H9 (cell line): ENCODE results near the gene DXO. TPM values are rescaled to one million over a fixed set of nuclear protein-coding genes. Genes with fewer than 3 reads are reported as not detected.

Experiments used
- DNase-seq: peaks from one replicate; pipeline ENCODE4 v3.0.0-alpha.2; 2017
- H2AFZ ChIP-seq: one replicate; pipeline ENCODE4 v1.6.1; 2013; ENCODE audit warnings: mild to moderate bottlenecking, low read length, control low read depth, moderate library complexity
- H2AK5ac ChIP-seq: 2 replicates; pipeline ENCODE4 v1.6.1; 2013; ENCODE audit warnings: low read length, control low read depth, mixed read lengths; ENCODE audit not compliant: insufficient read length
- H2BK120ac ChIP-seq: one replicate; pipeline ENCODE4 v1.6.1; 2013; ENCODE audit warnings: low read depth, mild to moderate bottlenecking, low read length, control low read depth, inconsistent platforms; ENCODE audit not compliant: poor library complexity, severe bottlenecking
- H2BK12ac ChIP-seq: 2 replicates; pipeline ENCODE4 v1.6.1; 2013; ENCODE audit warnings: low read length, control low read depth, mixed read lengths, low read depth; ENCODE audit not compliant: insufficient read length
- H2BK15ac ChIP-seq: 2 replicates; pipeline ENCODE4 v1.6.1; 2013; ENCODE audit warnings: low read depth, low read length, control low read depth
- H2BK20ac ChIP-seq: one replicate; pipeline ENCODE4 v1.6.1; 2013; ENCODE audit warnings: low read depth, mild to moderate bottlenecking, low read length, control low read depth, inconsistent platforms; ENCODE audit not compliant: poor library complexity, severe bottlenecking
- H2BK5ac ChIP-seq: 2 replicates; pipeline ENCODE4 v1.6.1; 2013; ENCODE audit warnings: low read length, control low read depth, mixed read lengths; ENCODE audit not compliant: insufficient read length
- H3K14ac ChIP-seq: 2 replicates; pipeline ENCODE4 v1.6.1; 2013; ENCODE audit warnings: low read length, control low read depth; ENCODE audit not compliant: insufficient read depth
- H3K18ac ChIP-seq: 2 replicates; pipeline ENCODE4 v1.6.1; 2013; ENCODE audit warnings: low read depth, mild to moderate bottlenecking, mixed read lengths, low read length, control low read depth; ENCODE audit not compliant: insufficient read length
- H3K23ac ChIP-seq: 2 replicates; pipeline ENCODE4 v1.6.1; 2013; ENCODE audit warnings: low read length, control low read depth, mixed read lengths, low read depth; ENCODE audit not compliant: insufficient read length
- H3K23me2 ChIP-seq: 2 replicates; pipeline ENCODE4 v1.6.1; 2013; ENCODE audit warnings: low read depth, mild to moderate bottlenecking, mixed read lengths, low read length, control low read depth; ENCODE audit not compliant: insufficient read length, poor library complexity, severe bottlenecking
- H3K27ac ChIP-seq: 2 replicates; pipeline ENCODE4 v1.5.1; 2013; ENCODE audit warnings: low read length, control low read depth, mixed read lengths, low read depth; ENCODE audit not compliant: insufficient read length
- H3K27me3 ChIP-seq: 2 replicates; pipeline ENCODE4 v1.6.1; 2013; ENCODE audit warnings: low read length, control low read depth, inconsistent platforms; ENCODE audit not compliant: insufficient read depth
- H3K4ac ChIP-seq: 2 replicates; pipeline ENCODE4 v1.6.1; 2013; ENCODE audit warnings: low read depth, mild to moderate bottlenecking, control low read depth, inconsistent platforms, low read length, moderate library complexity
- H3K4me1 ChIP-seq: 2 replicates; pipeline ENCODE4 v1.6.1; 2013; ENCODE audit warnings: low read length, control low read depth, inconsistent platforms; ENCODE audit not compliant: insufficient read depth
- H3K4me2 ChIP-seq: 2 replicates; pipeline ENCODE4 v1.6.1; 2013; ENCODE audit warnings: low read length, control low read depth, mixed read lengths; ENCODE audit not compliant: insufficient read length, insufficient read depth
- H3K56ac ChIP-seq: 2 replicates; pipeline ENCODE4 v1.6.1; 2013; ENCODE audit warnings: low read depth, mild to moderate bottlenecking, mixed read lengths, low read length, control low read depth; ENCODE audit not compliant: insufficient read length
- H3K79me1 ChIP-seq: 2 replicates; pipeline ENCODE4 v1.6.1; 2013; ENCODE audit warnings: low read depth, mild to moderate bottlenecking, moderate library complexity, low read length, control low read depth, inconsistent platforms; ENCODE audit not compliant: insufficient read depth, poor library complexity, severe bottlenecking
- H3K79me2 ChIP-seq: 2 replicates; pipeline ENCODE4 v1.6.1; 2013; ENCODE audit warnings: low read length, control low read depth, inconsistent platforms; ENCODE audit not compliant: insufficient read depth
- H3K9ac ChIP-seq: 2 replicates; pipeline ENCODE4 v1.6.1; 2013; ENCODE audit warnings: low read length, control low read depth, mixed read lengths; ENCODE audit not compliant: insufficient read length; ENCODE audit errors: extremely low read depth
- H3K9me3 ChIP-seq: one replicate; pipeline ENCODE4 v1.6.1; 2013; ENCODE audit warnings: low read depth, low read length, inconsistent platforms; ENCODE audit not compliant: control insufficient read depth
- H3T11ph ChIP-seq: one replicate; pipeline ENCODE4 v1.6.1; 2013; ENCODE audit warnings: mild to moderate bottlenecking, low read length, control low read depth, inconsistent platforms
- H4K20me1 ChIP-seq: one replicate; pipeline ENCODE4 v1.6.1; 2013; ENCODE audit not compliant: control insufficient read depth, insufficient read length, insufficient read depth
- H4K5ac ChIP-seq: 2 replicates; pipeline ENCODE4 v1.6.1; 2013; ENCODE audit warnings: low read depth, mild to moderate bottlenecking, mixed read lengths, low read length, control low read depth; ENCODE audit not compliant: insufficient read length
- H4K8ac ChIP-seq: replicated peaks from 2 replicates; pipeline ENCODE4 v1.6.1; 2013; ENCODE audit warnings: low read length, control low read depth, mixed read lengths, low read depth; ENCODE audit not compliant: insufficient read length
- H4K91ac ChIP-seq: 2 replicates; pipeline ENCODE4 v1.6.1; 2013; ENCODE audit warnings: low read depth, mild to moderate bottlenecking, moderate library complexity, mixed read lengths, low read length, control low read depth; ENCODE audit not compliant: insufficient read length
- H3K27ac Mint-ChIP-seq, 3 experiments: 2 replicates in 2 of 3; 3 replicates in 1 of 3; pipeline ENCODE4 v1.8.0; 2020 to 2021; ENCODE audit warnings: mixed read lengths in 3 of 3, mild to moderate bottlenecking in 1 of 3, moderate library complexity in 1 of 3
- H3K27me3 Mint-ChIP-seq: 2 replicates; pipeline ENCODE4 v1.8.0; 2021; ENCODE audit warnings: low read depth, mild to moderate bottlenecking, moderate library complexity, mixed read lengths
- H3K36me3 Mint-ChIP-seq, 3 experiments: 2 replicates in 2 of 3; 3 replicates in 1 of 3; pipeline ENCODE4 v1.8.0; 2020 to 2021; ENCODE audit warnings: low read depth in 3 of 3, mixed read lengths in 3 of 3; ENCODE audit not compliant: insufficient read depth in 1 of 3
- H3K4me1 Mint-ChIP-seq, 2 experiments: 2 replicates each; pipeline ENCODE4 v1.8.0; 2020; ENCODE audit warnings: mixed read lengths in 2 of 2
- H3K4me3 Mint-ChIP-seq, 2 experiments: 2 replicates in 1 of 2; 3 replicates in 1 of 2; pipeline ENCODE4 v1.8.0; 2020 to 2021; ENCODE audit warnings: mild to moderate bottlenecking in 2 of 2, mixed read lengths in 2 of 2, moderate library complexity in 1 of 2
- H3K9me3 Mint-ChIP-seq, 2 experiments: 2 replicates in 1 of 2; 3 replicates in 1 of 2; pipeline ENCODE4 v1.8.0; 2020; ENCODE audit warnings: mild to moderate bottlenecking in 2 of 2, mixed read lengths in 2 of 2, moderate library complexity in 1 of 2
- WGBS: extraction: QIAGEN DNeasy Blood & Tissue Kit; methylation state at CpG from one replicate; pipeline ENCODE4 v1.1.7; 2013; ENCODE audit warnings: missing lambda C conversion rate, low lambda C conversion rate, mixed read lengths; ENCODE audit not compliant: insufficient read length; ENCODE audit errors: extremely low coverage; 5-methylcytosine and 5-hydroxymethylcytosine counted together
- total RNA-seq: library from RNA; stranded (reverse); gene quantifications from 2 replicates; pipeline ENCODE4 v1.2.1, GENCODE V29; 2021
- TF ChIP-seq, protein P1 (sequence below): fragments of 200-600 bp; sonication (generic); conservative IDR thresholded peaks from 3 replicates; pipeline ENCODE4 v1.8.0; 2021; ENCODE audit warnings: antibody characterized with exemption, mild to moderate bottlenecking

Gene DXO
- total RNA-seq, 1 experiment from 2014 or later: 21.6 TPM

DNA sequence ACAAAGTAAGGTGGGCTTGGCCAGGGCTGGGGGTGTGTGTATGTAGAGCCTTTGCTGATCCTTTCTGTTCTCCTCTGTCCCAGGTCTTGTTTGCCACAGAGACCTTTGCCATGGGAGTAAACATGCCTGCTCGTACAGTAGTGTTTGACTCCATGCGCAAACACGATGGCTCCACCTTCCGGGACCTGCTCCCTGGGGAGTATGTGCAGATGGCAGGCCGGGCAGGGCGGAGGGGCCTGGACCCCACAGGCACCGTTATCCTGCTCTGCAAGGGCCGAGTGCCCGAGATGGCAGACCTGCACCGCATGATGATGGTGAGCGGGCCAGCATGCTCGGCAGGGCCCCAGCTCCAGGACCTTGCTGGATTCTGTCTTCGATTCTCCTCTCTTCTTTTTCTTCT, 6.2 kb downstream of the DXO start:
- Histone ChIP-seq H3K23ac (no peak overlapping the region), H3K79me2 (no peaks in the 10 kb centered on the region; the same call in 1 of the 2 replicates), H3K9me3 (no peaks in the 10 kb centered on the region), H2BK20ac (no peak overlapping the region), H3K23me2 (no peaks in the 10 kb centered on the region), H2BK5ac (no peak overlapping the region), H4K8ac (no peak overlapping the region), H2AK5ac (no peak overlapping the region), H3K4ac (no peak overlapping the region), H4K91ac (no peak overlapping the region), H3K27ac (no peak overlapping the region), H2BK15ac (no peak overlapping the region), H3K4me1 (no peaks in the 10 kb centered on the region), H3T11ph (no peak overlapping the region), H4K5ac (no peak overlapping the region), H3K79me1 (no peaks in the 10 kb centered on the region), H2BK120ac (no peak overlapping the region), H2BK12ac (no peak overlapping the region), H3K27me3 (no peaks in the 10 kb centered on the region), H2AFZ (no peak overlapping the region), H4K20me1 (no peaks in the 10 kb centered on the region), H3K9ac (no peak overlapping the region), H3K56ac (no peak overlapping the region), H3K4me2 (no peak overlapping the region), H3K14ac (no peak overlapping the region), H3K18ac (no peak overlapping the region)
- H3K4me1 Mint-ChIP-seq: peaks cover 0 to 4% of the 10 kb centered on the region in 2 experiments; a peak in 1 of 4 replicates
- H3K36me3 Mint-ChIP-seq: peaks cover 50 to 96% (median 92%) of the 10 kb centered on the region in 3 experiments; a peak in 6 of 7 replicates
- H3K4me3 Mint-ChIP-seq: no peak overlapping the region
- DNase-seq: no peak
- H3K27me3 Mint-ChIP-seq: no peaks in the 10 kb centered on the region; the same call in 1 of the 2 replicates
- H3K27ac Mint-ChIP-seq: no peak overlapping the region
- WGBS: no CpG with 5 or more reads among the region's 13 CpGs
- no peaks in the 10 kb centered on the region for H3K9me3 Mint-ChIP-seq
- TF ChIP-seq, protein P1, sequence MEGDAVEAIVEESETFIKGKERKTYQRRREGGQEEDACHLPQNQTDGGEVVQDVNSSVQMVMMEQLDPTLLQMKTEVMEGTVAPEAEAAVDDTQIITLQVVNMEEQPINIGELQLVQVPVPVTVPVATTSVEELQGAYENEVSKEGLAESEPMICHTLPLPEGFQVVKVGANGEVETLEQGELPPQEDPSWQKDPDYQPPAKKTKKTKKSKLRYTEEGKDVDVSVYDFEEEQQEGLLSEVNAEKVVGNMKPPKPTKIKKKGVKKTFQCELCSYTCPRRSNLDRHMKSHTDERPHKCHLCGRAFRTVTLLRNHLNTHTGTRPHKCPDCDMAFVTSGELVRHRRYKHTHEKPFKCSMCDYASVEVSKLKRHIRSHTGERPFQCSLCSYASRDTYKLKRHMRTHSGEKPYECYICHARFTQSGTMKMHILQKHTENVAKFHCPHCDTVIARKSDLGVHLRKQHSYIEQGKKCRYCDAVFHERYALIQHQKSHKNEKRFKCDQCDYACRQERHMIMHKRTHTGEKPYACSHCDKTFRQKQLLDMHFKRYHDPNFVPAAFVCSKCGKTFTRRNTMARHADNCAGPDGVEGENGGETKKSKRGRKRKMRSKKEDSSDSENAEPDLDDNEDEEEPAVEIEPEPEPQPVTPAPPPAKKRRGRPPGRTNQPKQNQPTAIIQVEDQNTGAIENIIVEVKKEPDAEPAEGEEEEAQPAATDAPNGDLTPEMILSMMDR: no peak
